Aorta (tissue), 5 donors: Measurements from ENCODE around the gene ADAMTS12. TPM values are rescaled to one million over a fixed set of nuclear protein-coding genes. Genes with fewer than 3 reads are reported as not detected.

Experiments
- ATAC-seq: fragments of 200-7000 bp; cut with Tn5 transposase; one replicate; pipeline ENCODE4 v1.9.1; 2022; ENCODE audit warnings: moderate library complexity; ENCODE audit not compliant: low FRiP score
- DNase-seq, 2 donors: peaks; one replicate each; pipeline ENCODE4 v3.0.0-alpha.2; 2020
- H3K27ac ChIP-seq, 2 donors: one replicate each; pipeline ENCODE4 v1.5.1; 2013; ENCODE audit warnings: low read length in 2 of 2, mild to moderate bottlenecking in 2 of 2, moderate library complexity in 2 of 2, control low read depth in 1 of 2, inconsistent platforms in 1 of 2, low read depth in 1 of 2
- H3K27me3 ChIP-seq, 2 donors: one replicate each; pipeline ENCODE4 v1.6.1; 2013; ENCODE audit warnings: control low read depth in 1 of 2, low read length in 1 of 2, mild to moderate bottlenecking in 1 of 2, moderate library complexity in 1 of 2; ENCODE audit not compliant: insufficient read depth in 2 of 2, control insufficient read depth in 1 of 2
- H3K36me3 ChIP-seq, 2 donors: one replicate each; pipeline ENCODE4 v1.6.1; 2013; ENCODE audit warnings: control low read depth in 1 of 2, low read length in 1 of 2, mild to moderate bottlenecking in 1 of 2; ENCODE audit not compliant: insufficient read depth in 2 of 2, control insufficient read depth in 1 of 2
- H3K4me1 ChIP-seq, 2 donors: one replicate each; pipeline ENCODE4 v1.6.1; 2013; ENCODE audit warnings: low read length in 2 of 2, control low read depth in 1 of 2, mild to moderate bottlenecking in 1 of 2, moderate library complexity in 1 of 2; ENCODE audit not compliant: insufficient read depth in 2 of 2, control insufficient read depth in 1 of 2
- H3K4me3 ChIP-seq, 2 donors: one replicate each; pipeline ENCODE4 v1.5.1; 2013; ENCODE audit warnings: low read length in 2 of 2, control low read depth in 1 of 2, mild to moderate bottlenecking in 1 of 2
- H3K9me3 ChIP-seq: one replicate; pipeline ENCODE4 v1.6.1; 2013; ENCODE audit warnings: mild to moderate bottlenecking, low read length; ENCODE audit not compliant: control insufficient read depth
- WGBS, 2 donors: extraction: QIAGEN DNeasy Blood & Tissue Kit; methylation state at CpG; one replicate each; pipeline ENCODE4 v1.1.7; 2013; 5-methylcytosine and 5-hydroxymethylcytosine counted together
- intact Hi-C, 2 donors: fragments of 100-400 bp; cut with DNase I; formaldehyde crosslinking; loops; one replicate each; pipeline versions ENCODE4 v1.14.2 to v1.15.0; 2022
- polyA plus RNA-seq, 2 donors: library from polyadenylated mRNA; stranded (reverse); fragments of 200-250 nt; gene quantifications; one replicate each; pipeline ENCODE4 v1.2.3, GENCODE V29; 2013
- total RNA-seq, 2 donors: library from RNA; stranded (reverse); fragmentation: NEBNext Ultra II Directional; extraction: Animal tissue kit (Norgen Biotek cat#: 25700); gene quantifications; one replicate each; pipeline ENCODE4 v1.2.1, GENCODE V29; 2021
- donor health status: healthy with polysubstance abuse.
- donor health status: Bipolar disorder and iron deficiency.
- donor health status: DM: no; HTN: no; CAD: no.
- donor health status: DM: no; HTN: no; CAD: no.
- donor health status: DM: yes; HTN: yes; CAD: no.

Gene ADAMTS12
- total and polyA plus RNA-seq, 4 donors = 0.50 to 7.3 (median 2.8) TPM

GRCh38 chr5:33795496-33795895, 96.3 kb downstream of the ADAMTS12 start:
- H3K4me1 ChIP-seq = no peaks in the 10 kb centered on the region
- no peaks in the 10 kb centered on the region for H3K27me3 ChIP-seq
- no peak overlapping the region for H3K4me3 ChIP-seq
- 91 to 92% methylated on average over 7 of the region's 7 CpGs for WGBS, 2 donors
- H3K9me3 ChIP-seq = no peaks in the 10 kb centered on the region
- intact Hi-C loops = no loop called here
- H3K27ac ChIP-seq = no peak overlapping the region
- ATAC-seq (no peak), DNase-seq (no peak)
- no peaks in the 10 kb centered on the region for H3K36me3 ChIP-seq

DNA sequence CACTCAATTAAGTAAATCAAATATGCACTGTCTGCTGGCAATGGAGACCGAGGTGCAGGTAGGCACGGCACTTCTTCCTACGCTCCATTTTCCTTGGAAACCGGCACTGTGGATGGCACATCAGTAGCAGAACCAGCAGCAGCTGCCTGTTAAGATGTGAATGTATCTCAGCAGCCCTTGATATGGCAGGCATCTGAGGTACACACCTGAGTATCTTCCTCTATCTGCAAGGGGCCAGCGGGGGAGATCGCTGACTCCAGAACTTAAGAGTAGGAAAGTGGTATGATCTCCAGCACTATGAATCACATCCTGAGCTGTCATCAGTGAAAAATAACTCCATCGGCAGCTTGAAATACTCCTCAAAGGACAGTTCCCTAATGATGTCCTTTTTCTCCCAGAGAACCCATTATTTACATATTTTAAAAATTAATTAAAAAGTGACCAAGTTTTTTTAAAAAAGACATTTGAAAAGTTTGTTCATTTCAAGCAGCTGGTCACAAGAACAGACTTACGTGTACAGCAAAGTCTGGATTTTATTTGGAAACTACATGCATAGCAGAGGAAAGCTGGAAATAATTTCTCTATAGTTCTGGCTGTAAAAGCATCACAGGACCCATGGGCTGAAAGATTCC, 97.1 kb downstream of the ADAMTS12 start:
- DNase-seq (no peak), ATAC-seq (no peak)
- no peak overlapping the region for H3K4me3 ChIP-seq
- H3K9me3 ChIP-seq = no peaks in the 10 kb centered on the region
- 65 to 68% methylated on average over 8 of the region's 8 CpGs for WGBS, 2 donors
- H3K36me3 ChIP-seq = no peaks in the 10 kb centered on the region
- no peaks in the 10 kb centered on the region for H3K27me3 ChIP-seq
- no peaks in the 10 kb centered on the region for H3K4me1 ChIP-seq
- intact Hi-C loops = no loop called here
- no peak overlapping the region for H3K27ac ChIP-seq

DNA sequence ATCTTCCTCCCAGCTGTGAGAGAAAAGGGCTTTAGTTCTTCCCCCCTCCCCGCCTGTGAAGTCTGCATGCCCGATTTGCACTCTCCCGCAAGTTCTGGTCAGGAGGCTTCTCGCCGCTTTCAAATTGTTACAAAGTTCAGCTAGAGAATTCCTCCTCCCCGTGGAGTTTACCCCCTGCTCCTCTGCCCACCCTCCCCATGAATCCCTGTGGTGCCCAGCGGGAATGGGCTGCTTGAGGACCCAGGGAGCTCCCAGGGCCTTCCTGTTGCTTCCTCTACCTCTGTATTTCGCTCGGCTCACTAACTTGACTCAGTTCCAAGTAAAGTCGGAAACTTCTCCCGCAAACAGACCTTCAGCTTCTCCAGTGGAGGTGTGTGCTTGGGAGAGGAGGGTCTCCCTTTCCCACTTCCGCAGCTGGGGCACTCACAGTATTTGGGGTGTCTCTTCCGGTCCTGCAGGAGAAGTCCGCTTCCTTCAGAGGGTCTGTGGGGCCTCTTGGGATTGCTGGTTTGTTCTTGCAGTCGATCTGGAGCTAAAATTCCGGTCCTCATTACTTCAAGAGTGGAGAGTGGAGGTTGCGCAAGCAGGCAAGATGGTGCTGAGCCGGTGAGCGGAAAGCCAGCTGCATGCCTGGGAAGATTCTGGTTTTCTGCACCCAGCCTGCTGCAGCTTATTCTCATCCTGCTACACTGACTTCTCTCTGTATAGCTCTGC, 97.8 kb downstream of the ADAMTS12 start:
- WGBS, 2 donors = 90 to 91% methylated on average over 19 of the region's 19 CpGs
- intact Hi-C loops = no loop called here
- Histone ChIP-seq H3K4me1 (no peaks in the 10 kb centered on the region), H3K36me3 (no peaks in the 10 kb centered on the region), H3K27me3 (no peaks in the 10 kb centered on the region), H3K4me3 (no peak overlapping the region), H3K9me3 (no peaks in the 10 kb centered on the region), H3K27ac (no peak overlapping the region)
- DNase-seq (no peak), ATAC-seq (no peak)

DNA sequence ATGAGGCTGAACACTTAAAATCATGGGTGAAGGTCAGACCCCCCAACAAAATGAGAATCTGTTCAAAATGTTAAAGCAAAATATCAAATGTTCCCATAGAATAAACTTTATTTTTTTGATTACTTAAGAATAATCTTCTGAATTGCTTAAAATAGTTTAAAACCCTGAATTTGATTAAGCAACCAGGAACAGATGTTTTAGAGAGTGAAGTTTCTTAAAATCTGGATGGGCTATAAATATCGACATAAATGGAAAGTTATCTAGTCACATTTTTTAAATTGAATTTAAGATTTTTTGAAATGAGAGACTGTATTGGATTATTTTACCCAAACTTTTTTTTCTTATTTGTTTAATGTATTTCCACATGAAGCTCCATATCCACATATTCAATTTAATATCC, 98.5 kb downstream of the ADAMTS12 start:
- intact Hi-C loops = no loop called here
- Histone ChIP-seq H3K4me1 (no peaks in the 10 kb centered on the region), H3K36me3 (no peaks in the 10 kb centered on the region), H3K27ac (no peak overlapping the region), H3K4me3 (no peak overlapping the region), H3K27me3 (no peaks in the 10 kb centered on the region), H3K9me3 (no peaks in the 10 kb centered on the region)
- DNase-seq (no peak), ATAC-seq (no peak)
- WGBS, 2 donors = 90% methylated on average over 1 of the region's 1 CpG

- Histone ChIP-seq H3K4me1 (no peaks in the 10 kb centered on the region), H3K27me3 (no peaks in the 10 kb centered on the region), H3K36me3 (no peaks in the 10 kb centered on the region), H3K4me3 (no peak overlapping the region), H3K27ac (no peak overlapping the region), H3K9me3 (no peaks in the 10 kb centered on the region)
- 96 to 98% methylated on average over 1 of the region's 1 CpG for WGBS, 2 donors
- ATAC-seq = no peak
- no peak for DNase-seq
- intact Hi-C loops = no loop called here
Measured at GRCh38 chr5:33792559-33792958, 99.2 kb downstream of the ADAMTS12 start.

GRCh38 chr5:33789567-33789957, 102.2 kb downstream of the ADAMTS12 start:
- ATAC-seq (no peak), DNase-seq (no peak)
- no peaks in the 10 kb centered on the region for H3K36me3 ChIP-seq

DNA sequence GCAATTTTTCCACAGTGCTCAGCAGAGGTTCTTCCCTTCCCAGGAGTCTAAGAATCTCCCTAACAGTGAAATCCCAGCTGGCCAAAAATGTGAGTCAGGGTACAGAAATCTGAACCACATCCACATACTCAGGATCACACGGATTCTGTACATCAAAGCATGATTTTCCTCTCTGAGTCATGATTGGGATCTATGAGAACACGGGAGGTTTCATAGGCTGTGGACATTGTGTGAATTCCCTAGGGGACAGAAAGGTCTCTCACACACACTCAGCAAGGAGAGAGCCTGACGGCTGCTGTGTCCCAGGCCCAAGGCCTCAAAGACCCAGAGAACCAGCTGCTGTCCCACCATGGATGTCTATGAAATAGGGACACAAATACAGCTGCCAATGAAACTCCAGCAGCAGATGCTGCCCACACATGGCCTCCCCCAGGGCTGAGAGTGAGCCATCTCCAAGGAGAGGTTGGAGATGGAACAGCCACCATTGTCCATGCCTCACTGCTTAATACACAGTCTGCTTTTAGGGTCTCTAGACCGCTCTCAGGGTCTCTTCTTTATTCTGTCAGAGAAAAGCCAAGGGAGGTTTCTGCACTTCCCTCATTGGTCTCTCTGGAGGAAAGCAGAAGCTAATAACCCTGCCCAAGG, 102.7 kb downstream of the ADAMTS12 start:
- Histone ChIP-seq H3K36me3 (no peaks in the 10 kb centered on the region), H3K9me3 (no peaks in the 10 kb centered on the region), H3K27me3 (no peaks in the 10 kb centered on the region), H3K27ac (no peak overlapping the region), H3K4me1 (no peaks in the 10 kb centered on the region), H3K4me3 (no peak overlapping the region)
- intact Hi-C loops = no loop called here
- DNase-seq (no peak), ATAC-seq (no peak)
- WGBS, 2 donors = 47 to 56% methylated on average over 4 of the region's 4 CpGs

More at GRCh38 chr5:33789567-33789957, 102.2 kb downstream of the ADAMTS12 start:
- no peaks in the 10 kb centered on the region for H3K27me3 ChIP-seq
- intact Hi-C loops = no loop called here
- WGBS, 2 donors = 79 to 80% methylated on average over 5 of the region's 5 CpGs
- H3K4me3 ChIP-seq = no peak overlapping the region
- no peaks in the 10 kb centered on the region for H3K9me3 ChIP-seq
- H3K27ac ChIP-seq = no peak overlapping the region
- H3K4me1 ChIP-seq = no peaks in the 10 kb centered on the region

DNA sequence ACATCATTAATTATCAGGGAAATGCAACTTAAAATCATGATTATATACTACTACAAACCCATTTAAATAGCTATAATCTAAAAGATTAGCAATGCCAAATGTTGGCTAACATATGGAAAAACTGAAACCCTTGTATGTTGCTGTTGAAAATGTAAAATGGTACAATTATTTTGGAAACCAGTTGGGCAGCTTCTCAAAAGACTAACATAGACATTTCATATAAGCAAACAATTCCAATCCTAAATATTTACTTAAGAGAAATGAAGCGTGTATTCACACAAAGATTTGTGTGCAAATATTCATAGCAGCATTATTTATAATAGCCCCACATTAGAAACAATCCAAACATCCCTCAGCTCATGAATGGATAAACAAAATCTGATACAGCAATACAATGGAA, 106.2 kb downstream of the ADAMTS12 start:
- H3K27me3 ChIP-seq = no peaks in the 10 kb centered on the region
- no peaks in the 10 kb centered on the region for H3K9me3 ChIP-seq
- no peak for DNase-seq
- no peaks in the 10 kb centered on the region for H3K4me1 ChIP-seq
- no peak for ATAC-seq
- H3K36me3 ChIP-seq = no peaks in the 10 kb centered on the region
- intact Hi-C loops = no loop called here
- H3K4me3 ChIP-seq = no peak overlapping the region
- no peak overlapping the region for H3K27ac ChIP-seq
- 88 to 91% methylated on average over 1 of the region's 1 CpG for WGBS, 2 donors

DNA sequence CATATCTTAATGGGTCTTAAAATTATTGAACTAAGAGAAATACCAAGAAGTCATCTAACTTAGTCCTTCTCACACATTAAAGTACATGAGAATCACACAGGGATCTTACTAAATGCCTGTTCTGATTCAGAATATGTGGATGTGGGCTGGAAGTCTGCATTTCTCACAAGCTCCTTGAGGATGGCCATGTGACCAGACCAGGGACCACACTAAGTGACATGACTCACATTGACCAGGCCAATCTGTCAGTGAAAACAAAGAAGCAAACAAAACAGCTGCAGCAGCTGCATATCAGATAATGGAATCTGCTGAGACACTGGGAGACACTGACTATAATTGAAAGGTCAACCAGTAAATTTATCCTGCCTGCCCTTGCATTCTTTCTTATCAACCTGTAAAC, 110.5 kb downstream of the ADAMTS12 start:
- Histone ChIP-seq H3K27ac (no peak overlapping the region), H3K4me1 (no peaks in the 10 kb centered on the region), H3K36me3 (no peaks in the 10 kb centered on the region), H3K4me3 (no peak overlapping the region), H3K27me3 (no peaks in the 10 kb centered on the region), H3K9me3 (no peaks in the 10 kb centered on the region)
- ATAC-seq (no peak), DNase-seq (no peak)
- intact Hi-C loops = no loop called here
